VCaP (cell line): ENCODE results near the gene PPIL6.

Experiments
- H3K27ac ChIP-seq: fragments of 450-650 bp; 2 replicates; pipeline ENCODE4 v1.5.1; 2017
- TF ChIP-seq, protein P1 (sequence below): fragments of 450-650 bp; conservative IDR thresholded peaks from 2 replicates; pipeline ENCODE4 v1.5.1; 2017; ENCODE audit warnings: mild to moderate bottlenecking, moderate library complexity

PPIL6 gene

DNA sequence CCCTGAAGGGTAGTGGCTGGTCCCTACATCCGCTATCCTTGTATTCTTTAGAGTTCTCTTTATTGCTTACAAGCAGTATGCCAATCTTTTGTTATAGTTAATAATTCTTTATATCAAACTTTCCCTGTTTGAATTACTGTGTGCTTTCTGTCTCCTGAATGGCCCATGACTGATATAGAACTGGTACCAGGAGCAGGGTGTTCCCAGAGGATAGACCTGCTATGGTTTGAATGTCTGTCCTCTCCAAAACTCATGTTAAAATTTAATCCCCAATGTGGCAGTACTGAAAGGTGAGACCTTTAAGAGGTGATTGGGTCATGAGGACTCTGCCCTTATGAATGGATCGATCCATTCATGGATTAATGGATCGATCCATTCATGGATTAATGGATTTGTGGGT is 84.2 kb downstream of the PPIL6 start:
- TF ChIP-seq, protein P1, sequence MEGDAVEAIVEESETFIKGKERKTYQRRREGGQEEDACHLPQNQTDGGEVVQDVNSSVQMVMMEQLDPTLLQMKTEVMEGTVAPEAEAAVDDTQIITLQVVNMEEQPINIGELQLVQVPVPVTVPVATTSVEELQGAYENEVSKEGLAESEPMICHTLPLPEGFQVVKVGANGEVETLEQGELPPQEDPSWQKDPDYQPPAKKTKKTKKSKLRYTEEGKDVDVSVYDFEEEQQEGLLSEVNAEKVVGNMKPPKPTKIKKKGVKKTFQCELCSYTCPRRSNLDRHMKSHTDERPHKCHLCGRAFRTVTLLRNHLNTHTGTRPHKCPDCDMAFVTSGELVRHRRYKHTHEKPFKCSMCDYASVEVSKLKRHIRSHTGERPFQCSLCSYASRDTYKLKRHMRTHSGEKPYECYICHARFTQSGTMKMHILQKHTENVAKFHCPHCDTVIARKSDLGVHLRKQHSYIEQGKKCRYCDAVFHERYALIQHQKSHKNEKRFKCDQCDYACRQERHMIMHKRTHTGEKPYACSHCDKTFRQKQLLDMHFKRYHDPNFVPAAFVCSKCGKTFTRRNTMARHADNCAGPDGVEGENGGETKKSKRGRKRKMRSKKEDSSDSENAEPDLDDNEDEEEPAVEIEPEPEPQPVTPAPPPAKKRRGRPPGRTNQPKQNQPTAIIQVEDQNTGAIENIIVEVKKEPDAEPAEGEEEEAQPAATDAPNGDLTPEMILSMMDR = no peak

DNA sequence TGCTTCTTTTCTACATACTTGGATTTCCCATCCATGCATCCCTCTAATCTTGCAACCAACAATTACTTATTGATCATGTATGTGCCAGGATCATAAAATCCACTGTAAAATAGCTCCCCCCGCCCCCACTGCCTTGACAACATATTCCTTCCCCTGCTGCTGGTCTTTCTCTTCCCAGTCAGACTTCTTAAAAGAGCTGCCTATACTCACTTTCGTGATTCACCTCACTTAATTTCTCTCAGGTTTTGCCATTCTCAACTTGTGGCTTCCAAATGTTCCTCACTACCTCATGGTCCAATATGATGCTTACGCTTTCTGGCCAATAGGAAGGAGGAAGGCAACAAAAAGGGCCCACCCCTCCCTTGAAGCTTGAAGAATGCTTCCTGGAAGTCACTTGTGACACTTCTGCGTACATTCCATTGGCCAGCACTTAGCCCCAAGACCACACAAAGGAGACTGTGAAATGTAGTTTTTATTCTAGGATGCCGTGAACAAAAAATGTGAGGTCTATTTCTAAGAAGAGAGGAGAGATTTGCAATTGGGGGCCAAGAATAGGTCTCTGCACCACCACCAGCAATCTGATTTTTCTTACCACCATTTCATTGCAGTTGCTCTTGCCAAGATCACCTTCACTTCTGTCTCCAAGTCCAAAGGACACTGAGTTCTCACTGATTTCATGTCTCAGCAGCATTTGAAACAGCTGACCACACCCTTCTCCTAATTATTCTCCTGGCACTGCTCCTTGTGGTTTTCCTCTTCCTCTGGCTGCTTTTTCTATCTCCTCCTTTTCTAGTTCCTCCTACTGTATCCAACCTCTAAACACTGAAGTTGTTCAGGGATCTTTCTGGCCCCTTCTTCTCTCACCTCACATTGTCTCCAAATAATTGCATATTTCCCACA is 88.9 kb downstream of the PPIL6 start:
- TF ChIP-seq, protein P1 = no peak
- peak overlapping the region; percentile 82 for H3K27ac ChIP-seq

More for the DNA sequence above, 84.2 kb downstream of the PPIL6 start:
- no peak overlapping the region for H3K27ac ChIP-seq

DNA sequence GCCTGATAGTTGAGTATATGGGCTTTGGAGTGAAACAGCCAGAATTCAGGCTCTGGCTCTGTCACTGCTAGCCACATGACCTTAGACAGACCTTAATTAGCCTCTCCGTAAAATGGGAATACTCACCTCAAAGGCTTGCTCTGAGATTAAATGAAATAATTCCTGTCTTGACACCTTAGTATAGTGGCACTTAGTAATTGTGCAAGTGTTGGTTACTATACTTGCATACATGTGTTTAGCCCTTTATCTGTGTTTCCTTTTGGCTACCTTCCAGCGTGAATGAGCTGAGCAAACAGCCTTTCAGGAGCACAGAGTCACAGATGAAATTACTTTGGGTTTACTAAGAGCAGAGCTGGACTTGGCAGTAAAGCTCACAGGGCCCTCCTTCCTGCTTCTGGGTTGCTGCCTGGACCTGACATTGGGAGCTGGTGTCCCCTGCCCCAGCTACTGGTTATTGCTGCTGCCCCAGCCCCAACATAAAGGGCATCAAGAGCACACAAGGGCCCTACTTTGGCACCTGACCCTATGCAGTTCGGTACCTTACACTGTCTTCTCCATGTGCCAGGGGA is 90.9 kb downstream of the PPIL6 start:
- TF ChIP-seq, protein P1 = no peak
- H3K27ac ChIP-seq = peak overlapping the region; percentile 82

DNA sequence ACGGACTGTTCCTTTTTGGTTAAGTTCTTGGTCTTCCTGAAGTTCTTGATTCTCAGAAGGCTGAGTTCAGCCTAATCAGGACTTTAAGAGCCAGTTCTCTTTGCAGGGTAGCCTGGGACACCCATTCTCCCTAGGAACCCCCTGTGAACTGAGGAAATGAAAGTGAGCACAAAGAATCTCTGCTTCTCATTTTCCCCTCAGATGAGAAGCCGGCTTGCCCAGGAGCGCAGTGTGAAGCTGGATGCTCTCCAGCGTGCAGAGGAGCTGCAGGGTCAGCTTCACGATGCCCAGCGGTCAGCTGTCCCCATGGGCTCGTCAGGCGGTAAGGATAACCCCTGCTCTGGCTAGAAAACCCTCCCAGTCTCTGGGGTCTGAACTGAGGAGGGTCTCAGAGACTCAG is 92.2 kb downstream of the PPIL6 start:
- peak overlapping the region; percentile 11 for H3K27ac ChIP-seq
- TF ChIP-seq, protein P1 = no peak

DNA sequence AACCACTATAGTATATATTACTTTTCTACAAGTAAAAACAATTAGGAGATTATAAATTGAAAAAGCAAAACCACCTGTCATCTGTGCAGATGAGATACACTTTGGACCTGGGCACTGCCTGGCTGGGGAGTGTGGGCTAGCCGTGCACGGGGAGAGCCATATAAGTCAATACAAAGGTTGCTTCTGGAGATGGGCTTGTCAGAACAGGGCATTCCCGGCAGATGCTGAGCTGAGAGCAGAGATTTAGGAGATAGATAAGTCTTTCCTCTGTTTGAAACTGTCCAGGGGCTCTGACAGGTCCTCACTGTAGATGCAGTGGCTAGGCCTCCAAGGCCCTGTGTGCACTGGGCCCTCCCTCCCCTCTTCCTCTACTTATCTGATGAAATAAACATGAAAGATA is 92.6 kb downstream of the PPIL6 start:
- TF ChIP-seq, protein P1 = no peak
- peak overlapping the region; percentile 11 for H3K27ac ChIP-seq

DNA sequence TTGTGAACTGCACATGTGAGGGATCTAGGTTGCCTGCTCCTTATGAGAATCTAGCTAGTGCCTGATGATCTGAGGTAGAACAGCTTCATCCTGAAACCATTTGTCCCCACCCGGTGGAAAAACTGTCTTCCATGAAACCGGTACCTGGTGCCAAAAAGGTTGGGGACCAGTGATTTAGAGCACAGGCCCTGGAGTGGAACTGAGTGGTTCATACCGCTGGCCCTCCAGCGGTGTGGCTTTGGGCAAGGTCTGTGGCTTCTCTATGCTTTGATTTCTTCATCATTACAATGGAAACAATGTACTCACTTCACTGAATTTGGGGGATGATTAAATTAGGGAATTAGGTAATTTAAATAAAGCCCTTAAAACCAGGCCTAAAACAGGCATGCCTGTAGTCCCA is 94.4 kb downstream of the PPIL6 start:
- no peak overlapping the region for H3K27ac ChIP-seq
- TF ChIP-seq, protein P1 = no peak

DNA sequence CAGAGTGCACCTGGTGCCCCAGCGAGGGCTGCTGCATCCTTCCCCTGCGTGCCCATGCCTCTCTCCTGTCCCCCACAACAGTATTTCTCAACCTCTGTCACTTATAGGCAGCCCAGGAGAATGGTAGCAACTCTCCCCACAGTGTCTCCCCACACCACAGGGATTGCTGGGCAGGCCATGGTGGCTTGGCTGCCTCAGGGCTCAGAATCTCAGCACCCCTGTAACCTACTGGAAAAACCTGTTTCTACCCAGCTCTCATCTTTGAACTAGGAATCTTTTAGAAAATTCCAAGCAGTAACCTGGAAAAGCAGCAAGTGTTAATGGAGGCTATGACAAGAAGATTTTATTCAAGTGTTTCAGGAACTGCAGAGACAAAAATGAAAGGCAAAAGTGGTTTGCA is 96.2 kb downstream of the PPIL6 start:
- TF ChIP-seq, protein P1 = no peak

More for the DNA sequence above, 96.2 kb downstream of the PPIL6 start:
- peak overlapping the region; percentile 10; the same call in 1 of the 2 replicates for H3K27ac ChIP-seq
